ENCODE results near the gene PTPRT. TPM values are rescaled to one million over a fixed set of nuclear protein-coding genes. Genes with fewer than 3 reads are reported as not detected.

PTPRT gene
- total RNA-seq, 1 donor from 2014 or later = not detected

GRCh38 chr20:43068482-43068881 lies 121.2 kb downstream of the PTPRT start:
- no peaks in the 10 kb centered on the region for H3K4me1 Mint-ChIP-seq (ENCODE audit: unreplicated experiment)
- no peak overlapping the region for H3K4me3 Mint-ChIP-seq (ENCODE audit: unreplicated experiment)
- TF ChIP-seq CTCF (IDR thresholded peaks at IDR 0.05) = no peak
- no peak overlapping the region for H3K27ac Mint-ChIP-seq (ENCODE audit: unreplicated experiment)
- no peak for DNase-seq (ENCODE audit: extremely low spot score, unreplicated experiment)
- H3K27me3 Mint-ChIP-seq (ENCODE audit: unreplicated experiment) = no peaks in the 10 kb centered on the region
- no peaks in the 10 kb centered on the region for H3K36me3 Mint-ChIP-seq (ENCODE audit: unreplicated experiment)
- H3K9me3 Mint-ChIP-seq (ENCODE audit: unreplicated experiment) = peaks cover 51% of the 10 kb centered on the region

GRCh38 chr20:43066125-43066524 lies 123.6 kb downstream of the PTPRT start:
- H3K4me1 Mint-ChIP-seq (ENCODE audit: unreplicated experiment) = no peaks in the 10 kb centered on the region
- H3K4me3 Mint-ChIP-seq (ENCODE audit: unreplicated experiment) = no peak overlapping the region
- no peaks in the 10 kb centered on the region for H3K36me3 Mint-ChIP-seq (ENCODE audit: unreplicated experiment)
- DNase-seq (ENCODE audit: extremely low spot score, unreplicated experiment) = no peak
- no peak overlapping the region for H3K27ac Mint-ChIP-seq (ENCODE audit: unreplicated experiment)
- H3K27me3 Mint-ChIP-seq (ENCODE audit: unreplicated experiment) = no peaks in the 10 kb centered on the region
- no peak for TF ChIP-seq CTCF (IDR thresholded peaks at IDR 0.05)
- peaks cover 59% of the 10 kb centered on the region for H3K9me3 Mint-ChIP-seq (ENCODE audit: unreplicated experiment)

GRCh38 chr20:43065299-43065698 lies 124.4 kb downstream of the PTPRT start:
- H3K27me3 Mint-ChIP-seq (ENCODE audit: unreplicated experiment) = no peaks in the 10 kb centered on the region
- no peak overlapping the region for H3K27ac Mint-ChIP-seq (ENCODE audit: unreplicated experiment)
- H3K36me3 Mint-ChIP-seq (ENCODE audit: unreplicated experiment) = no peaks in the 10 kb centered on the region
- no peak for TF ChIP-seq CTCF (IDR thresholded peaks at IDR 0.05)
- peaks cover 60% of the 10 kb centered on the region for H3K9me3 Mint-ChIP-seq (ENCODE audit: unreplicated experiment)
- no peaks in the 10 kb centered on the region for H3K4me1 Mint-ChIP-seq (ENCODE audit: unreplicated experiment)
- H3K4me3 Mint-ChIP-seq (ENCODE audit: unreplicated experiment) = no peak overlapping the region
- DNase-seq (ENCODE audit: extremely low spot score, unreplicated experiment) = no peak

GRCh38 chr20:43058077-43058476 lies 131.6 kb downstream of the PTPRT start:
- Mint-ChIP-seq H3K4me1 (ENCODE audit: unreplicated experiment) (no peaks in the 10 kb centered on the region), H3K27ac (ENCODE audit: unreplicated experiment) (no peak overlapping the region), H3K27me3 (ENCODE audit: unreplicated experiment) (no peaks in the 10 kb centered on the region), H3K4me3 (ENCODE audit: unreplicated experiment) (no peak overlapping the region), H3K9me3 (ENCODE audit: unreplicated experiment) (peaks cover 28% of the 10 kb centered on the region), H3K36me3 (ENCODE audit: unreplicated experiment) (no peaks in the 10 kb centered on the region)
- no peak for TF ChIP-seq CTCF (IDR thresholded peaks at IDR 0.05)
- DNase-seq (ENCODE audit: extremely low spot score, unreplicated experiment) = no peak

GRCh38 chr20:43057317-43057716 lies 132.4 kb downstream of the PTPRT start:
- no peak for TF ChIP-seq CTCF (IDR thresholded peaks at IDR 0.05)
- Mint-ChIP-seq H3K9me3 (ENCODE audit: unreplicated experiment) (peaks cover 25% of the 10 kb centered on the region), H3K4me3 (ENCODE audit: unreplicated experiment) (no peak overlapping the region), H3K27me3 (ENCODE audit: unreplicated experiment) (no peaks in the 10 kb centered on the region), H3K4me1 (ENCODE audit: unreplicated experiment) (no peaks in the 10 kb centered on the region), H3K36me3 (ENCODE audit: unreplicated experiment) (no peaks in the 10 kb centered on the region), H3K27ac (ENCODE audit: unreplicated experiment) (no peak overlapping the region)
- DNase-seq (ENCODE audit: extremely low spot score, unreplicated experiment) = no peak
